ENCODE results near the gene EIF4E3.

EIF4E3 gene

GRCh38 chr3:71725271-71725991 lies at the start of gene EIF4E3:
TSS of gene EIF4E3 (minus strand) at chr3:71725402. CDS start at chr3:71725367, 35 bp downstream.
- Mint-ChIP-seq H3K27ac (peak within 1 kb of the TSS; percentile 92), H3K36me3 (ENCODE audit: low read depth) (no peaks in the 10 kb centered on the region), H3K9me3 (no peaks in the 10 kb centered on the region), H3K27me3 (no peaks in the 10 kb centered on the region), H3K4me3 (peak within 1 kb of the TSS; percentile 91), H3K4me1 (peaks cover 65% of the 10 kb centered on the region)
- peak; percentile 42 for DNase-seq
- ATAC-seq, result peak; percentile 27

- DNase-seq (no peak), ATAC-seq (no peak)
- H3K27me3 Mint-ChIP-seq, result peaks cover 8% of the 10 kb centered on the region
- H3K36me3 Mint-ChIP-seq (ENCODE audit: low read depth), result no peaks in the 10 kb centered on the region
- H3K4me3 Mint-ChIP-seq, result no peak overlapping the region
- no peaks in the 10 kb centered on the region for H3K4me1 Mint-ChIP-seq
- H3K27ac Mint-ChIP-seq, result no peak overlapping the region
- no peaks in the 10 kb centered on the region for H3K9me3 Mint-ChIP-seq
These were observed 46.7 kb upstream of the EIF4E3 start for GRCh38 chr3:71771884-71772283.

GRCh38 chr3:71771126-71771525 lies 45.9 kb upstream of the EIF4E3 start:
- H3K27ac Mint-ChIP-seq, result no peak overlapping the region
- H3K4me3 Mint-ChIP-seq, result no peak overlapping the region
- H3K9me3 Mint-ChIP-seq, result no peaks in the 10 kb centered on the region
- H3K4me1 Mint-ChIP-seq, result no peaks in the 10 kb centered on the region
- H3K36me3 Mint-ChIP-seq (ENCODE audit: low read depth), result no peaks in the 10 kb centered on the region
- no peak for ATAC-seq
- H3K27me3 Mint-ChIP-seq, result peaks cover 5% of the 10 kb centered on the region
- DNase-seq, result no peak

GRCh38 chr3:71763426-71763825 lies 38.2 kb upstream of the EIF4E3 start:
- Mint-ChIP-seq H3K27ac (no peak overlapping the region), H3K9me3 (no peaks in the 10 kb centered on the region), H3K4me3 (no peak overlapping the region), H3K27me3 (peaks cover 8% of the 10 kb centered on the region), H3K4me1 (no peaks in the 10 kb centered on the region), H3K36me3 (ENCODE audit: low read depth) (no peaks in the 10 kb centered on the region)
- DNase-seq (no peak), ATAC-seq (no peak)

GRCh38 chr3:71760140-71760539 lies 34.9 kb upstream of the EIF4E3 start:
- Mint-ChIP-seq H3K9me3 (no peaks in the 10 kb centered on the region), H3K4me1 (peaks cover 2% of the 10 kb centered on the region), H3K36me3 (ENCODE audit: low read depth) (no peaks in the 10 kb centered on the region), H3K27me3 (peaks cover 26% of the 10 kb centered on the region), H3K27ac (no peak overlapping the region), H3K4me3 (no peak overlapping the region)
- no peak for DNase-seq
- ATAC-seq, result no peak

- no peak for ATAC-seq
These were observed 34.2 kb upstream of the EIF4E3 start for GRCh38 chr3:71759401-71759800.

GRCh38 chr3:71758091-71758490 lies 32.9 kb upstream of the EIF4E3 start:
- no peak overlapping the region for H3K4me3 Mint-ChIP-seq
- H3K9me3 Mint-ChIP-seq, result no peaks in the 10 kb centered on the region
- no peaks in the 10 kb centered on the region for H3K36me3 Mint-ChIP-seq (ENCODE audit: low read depth)
- ATAC-seq (no peak), DNase-seq (no peak)
- peaks cover 3% of the 10 kb centered on the region for H3K4me1 Mint-ChIP-seq
- peaks cover 32% of the 10 kb centered on the region for H3K27me3 Mint-ChIP-seq
- no peak overlapping the region for H3K27ac Mint-ChIP-seq

More at GRCh38 chr3:71759401-71759800, 34.2 kb upstream of the EIF4E3 start:
- Mint-ChIP-seq H3K9me3 (no peaks in the 10 kb centered on the region), H3K27ac (no peak overlapping the region), H3K4me1 (peaks cover 3% of the 10 kb centered on the region), H3K36me3 (ENCODE audit: low read depth) (no peaks in the 10 kb centered on the region), H3K4me3 (no peak overlapping the region), H3K27me3 (peaks cover 30% of the 10 kb centered on the region)
- no peak for DNase-seq

- no peak for ATAC-seq
These were observed 29.5 kb upstream of the EIF4E3 start for GRCh38 chr3:71754610-71755253.

GRCh38 chr3:71753701-71754609 lies 28.8 kb upstream of the EIF4E3 start, which contains the start of gene GPR27:
TSS of gene GPR27 (plus strand) at chr3:71753855. CDS start at chr3:71754050, 195 bp downstream.
- Mint-ChIP-seq H3K27ac (no peak within 1 kb of the TSS), H3K36me3 (ENCODE audit: low read depth) (no peaks in the 10 kb centered on the region), H3K27me3 (peaks cover 48% of the 10 kb centered on the region), H3K4me3 (peak within 1 kb of the TSS; percentile 48), H3K4me1 (peaks cover 5% of the 10 kb centered on the region), H3K9me3 (no peaks in the 10 kb centered on the region)
- ATAC-seq (peak; percentile 48), DNase-seq (peak; percentile 23)

More at GRCh38 chr3:71754610-71755253, 29.5 kb upstream of the EIF4E3 start:
- H3K27ac Mint-ChIP-seq, result no peak overlapping the region
- no peaks in the 10 kb centered on the region for H3K9me3 Mint-ChIP-seq
- no peak for DNase-seq
- peak overlapping the region; percentile 62 for H3K4me3 Mint-ChIP-seq
- H3K27me3 Mint-ChIP-seq, result peaks cover 53% of the 10 kb centered on the region
- H3K36me3 Mint-ChIP-seq (ENCODE audit: low read depth), result no peaks in the 10 kb centered on the region
- H3K4me1 Mint-ChIP-seq, result peaks cover 5% of the 10 kb centered on the region

- Mint-ChIP-seq H3K4me3 (peak overlapping the region; percentile 48), H3K27me3 (peaks cover 48% of the 10 kb centered on the region), H3K27ac (no peak overlapping the region), H3K9me3 (no peaks in the 10 kb centered on the region), H3K36me3 (ENCODE audit: low read depth) (no peaks in the 10 kb centered on the region), H3K4me1 (peaks cover 5% of the 10 kb centered on the region)
- no peak for DNase-seq
- no peak for ATAC-seq
These were observed 27.9 kb upstream of the EIF4E3 start for GRCh38 chr3:71752831-71753700.

- no peak for ATAC-seq
- H3K27me3 Mint-ChIP-seq, result peaks cover 42% of the 10 kb centered on the region
- no peak overlapping the region for H3K27ac Mint-ChIP-seq
- H3K4me1 Mint-ChIP-seq, result peaks cover 5% of the 10 kb centered on the region
- no peaks in the 10 kb centered on the region for H3K36me3 Mint-ChIP-seq (ENCODE audit: low read depth)
- DNase-seq, result no peak
- H3K9me3 Mint-ChIP-seq, result no peaks in the 10 kb centered on the region
- H3K4me3 Mint-ChIP-seq, result no peak overlapping the region
These were observed 26.4 kb upstream of the EIF4E3 start for GRCh38 chr3:71751602-71752001.

- no peaks in the 10 kb centered on the region for H3K4me1 Mint-ChIP-seq
- H3K27ac Mint-ChIP-seq, result no peak overlapping the region
- H3K27me3 Mint-ChIP-seq, result no peaks in the 10 kb centered on the region
- ATAC-seq (no peak), DNase-seq (no peak)
- peaks cover 34% of the 10 kb centered on the region for H3K9me3 Mint-ChIP-seq
- H3K4me3 Mint-ChIP-seq, result no peak overlapping the region
- peaks cover 2% of the 10 kb centered on the region for H3K36me3 Mint-ChIP-seq (ENCODE audit: low read depth)
These were observed 19.5 kb upstream of the EIF4E3 start for GRCh38 chr3:71744738-71745137.

- peaks cover 38% of the 10 kb centered on the region for H3K9me3 Mint-ChIP-seq
These were observed 17.4 kb upstream of the EIF4E3 start for GRCh38 chr3:71742621-71743020.

GRCh38 chr3:71734881-71735280 lies 9.7 kb upstream of the EIF4E3 start:
- Mint-ChIP-seq H3K27ac (no peak overlapping the region), H3K4me3 (no peak overlapping the region), H3K9me3 (peaks cover 12% of the 10 kb centered on the region), H3K4me1 (peaks cover 6% of the 10 kb centered on the region), H3K27me3 (peaks cover 6% of the 10 kb centered on the region), H3K36me3 (ENCODE audit: low read depth) (no peaks in the 10 kb centered on the region)
- DNase-seq (no peak), ATAC-seq (no peak)

More at GRCh38 chr3:71742621-71743020, 17.4 kb upstream of the EIF4E3 start:
- DNase-seq (no peak), ATAC-seq (no peak)
- Mint-ChIP-seq H3K4me3 (no peak overlapping the region), H3K27me3 (peaks cover 2% of the 10 kb centered on the region), H3K36me3 (ENCODE audit: low read depth) (peaks cover 2% of the 10 kb centered on the region), H3K4me1 (no peaks in the 10 kb centered on the region), H3K27ac (no peak overlapping the region)

All from activated naive CD8-positive, alpha-beta T cell treated with anti-CD3 and anti-CD28 coated beads, Interleukin-2, amount 50 U/mL, for 24 hours (primary cell).